Activated T-helper 1 cell treated with anti-CD3 and anti-CD28 coated beads, Interleukin-12 subunit alpha, Interleukin-12 subunit beta, Interleukin-2, Interleukin-4 antibody, amounts not matched to agents 30 ng/mL and 10 ng/mL and 1 ng/mL, durations not matched to agents 14 hours and 24 hours and 36 hours (primary cell): ENCODE results near the gene THTPA. TPM values are rescaled to one million over a fixed set of nuclear protein-coding genes. Genes with fewer than 3 reads are reported as not detected.
"Not testable (repeated sequence)": the region's sequence is repeated elsewhere in the genome, so short reads cannot be mapped to it uniquely, and the experiment has no call there.

Experiments used
- DNase-seq: peaks from one replicate; pipeline ENCODE4 v3.0.0; 2021; ENCODE audit warnings: low spot score
- H3K27ac Mint-ChIP-seq: one replicate; pipeline ENCODE4 v1.8.0; 2021; ENCODE audit warnings: mild to moderate bottlenecking, mixed read lengths
- H3K27me3 Mint-ChIP-seq: one replicate; pipeline ENCODE4 v1.8.0; 2022; ENCODE audit warnings: mild to moderate bottlenecking, moderate library complexity, mixed read lengths; ENCODE audit not compliant: insufficient read depth
- H3K36me3 Mint-ChIP-seq: one replicate; pipeline ENCODE4 v1.8.0; 2021; ENCODE audit warnings: low read depth, mixed read lengths
- H3K4me1 Mint-ChIP-seq: one replicate; pipeline ENCODE4 v1.8.0; 2021; ENCODE audit warnings: low read depth, mixed read lengths
- H3K4me3 Mint-ChIP-seq: one replicate; pipeline ENCODE4 v1.8.0; 2021; ENCODE audit warnings: mild to moderate bottlenecking, moderate library complexity, mixed read lengths
- H3K9me3 Mint-ChIP-seq: one replicate; pipeline ENCODE4 v1.8.0; 2021; ENCODE audit warnings: mixed read lengths
- intact Hi-C: fragments of 100-400 bp; cut with micrococcal nuclease; formaldehyde crosslinking; loops from one replicate; pipeline ENCODE4 v1.15.1; 2024
- total RNA-seq: library from RNA; stranded (reverse); gene quantifications from 2 replicates; pipeline ENCODE4 v1.2.3, GENCODE V29; 2022

THTPA gene
- total RNA-seq, 1 donor from 2014 or later: 14.3 TPM

DNA sequence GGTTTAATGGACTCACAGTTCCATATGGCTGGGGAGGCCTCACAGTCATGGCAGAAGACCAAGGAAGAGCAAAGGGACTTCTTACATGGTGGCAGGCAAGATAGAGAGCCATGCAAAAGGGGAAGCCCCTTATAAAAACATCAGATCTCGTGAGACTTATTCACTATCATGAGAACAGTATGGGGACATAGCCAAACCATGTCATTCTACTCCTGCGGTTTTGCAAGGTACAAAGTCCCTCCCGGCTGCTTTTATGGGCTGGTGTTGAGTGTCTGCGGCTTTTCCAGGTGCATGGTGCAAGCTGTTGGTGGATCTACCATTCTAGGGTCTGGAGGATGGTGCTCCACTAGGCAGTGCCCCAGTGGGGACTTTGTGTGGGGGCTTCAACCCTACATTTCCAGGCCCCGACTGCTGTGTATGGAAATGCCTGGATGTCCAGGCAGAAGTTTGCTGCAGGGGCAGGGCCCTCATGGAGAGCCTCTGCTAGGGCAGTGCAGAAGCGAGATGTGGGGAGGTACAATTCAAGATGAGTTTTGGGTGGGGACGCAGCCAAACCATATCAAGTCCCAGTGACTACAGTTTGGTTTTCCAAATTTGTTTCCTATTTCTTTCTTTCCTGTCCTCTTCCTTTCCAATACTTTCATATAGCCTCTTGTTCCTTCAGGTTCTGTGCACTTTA is 53.5 kb downstream of the THTPA start:
- intact Hi-C loops, H3K27me3 Mint-ChIP-seq, H3K27ac Mint-ChIP-seq, H3K9me3 Mint-ChIP-seq, DNase-seq, H3K36me3 Mint-ChIP-seq, H3K4me3 Mint-ChIP-seq: not testable (repeated sequence)
- peaks cover 35% of the 10 kb centered on the region for H3K4me1 Mint-ChIP-seq

Other genes with a start within 250 kb of the THTPA start
- gene BCL2L2, start 249.4 kb upstream of the THTPA start, total RNA-seq: 4.1 and 7.1 TPM in 2 replicates
- 252 and 266 TPM in 2 replicates for gene PABPN1, start 234.8 kb upstream of the THTPA start, total RNA-seq
- 3.1 and 5.0 TPM in 2 replicates for gene SLC22A17, start 203.4 kb upstream of the THTPA start, total RNA-seq
- not detected in 2 replicates for gene EFS, start 191.1 kb upstream of the THTPA start, total RNA-seq
- not detected in 2 replicates for gene IL25, start 183.5 kb upstream of the THTPA start, total RNA-seq
- not detected in 2 replicates for gene CMTM5, start 179.2 kb upstream of the THTPA start, total RNA-seq
- gene MYH6, start 148.0 kb upstream of the THTPA start, total RNA-seq: 0.52 and 0.59 TPM in 2 replicates
- gene MYH7, start 120.6 kb upstream of the THTPA start, total RNA-seq: 0.05 TPM in 2 replicates
- 80.1 and 84.5 TPM in 2 replicates for gene NGDN, start 86.6 kb upstream of the THTPA start, total RNA-seq
- gene ZFHX2, start 4.5 kb upstream of the THTPA start, total RNA-seq: 2.2 and 2.7 TPM in 2 replicates
- 137 and 145 TPM in 2 replicates for gene AP1G2, start 11.5 kb downstream of the THTPA start, total RNA-seq
- 0.05 TPM in 1 of 2 replicates, not detected in the other for gene JPH4, start 22.5 kb downstream of the THTPA start, total RNA-seq
- 1.6 and 3.0 TPM in 2 replicates for gene DHRS2, start 80.1 kb downstream of the THTPA start, total RNA-seq